CMK (cell line): Measurements from ENCODE around the gene DNM1.

Experiments used
- DNase-seq: peaks from one replicate; pipeline ENCODE4 v3.0.0-alpha.2; 2010; ENCODE audit warnings: low read depth

The DNM1 gene

DNA sequence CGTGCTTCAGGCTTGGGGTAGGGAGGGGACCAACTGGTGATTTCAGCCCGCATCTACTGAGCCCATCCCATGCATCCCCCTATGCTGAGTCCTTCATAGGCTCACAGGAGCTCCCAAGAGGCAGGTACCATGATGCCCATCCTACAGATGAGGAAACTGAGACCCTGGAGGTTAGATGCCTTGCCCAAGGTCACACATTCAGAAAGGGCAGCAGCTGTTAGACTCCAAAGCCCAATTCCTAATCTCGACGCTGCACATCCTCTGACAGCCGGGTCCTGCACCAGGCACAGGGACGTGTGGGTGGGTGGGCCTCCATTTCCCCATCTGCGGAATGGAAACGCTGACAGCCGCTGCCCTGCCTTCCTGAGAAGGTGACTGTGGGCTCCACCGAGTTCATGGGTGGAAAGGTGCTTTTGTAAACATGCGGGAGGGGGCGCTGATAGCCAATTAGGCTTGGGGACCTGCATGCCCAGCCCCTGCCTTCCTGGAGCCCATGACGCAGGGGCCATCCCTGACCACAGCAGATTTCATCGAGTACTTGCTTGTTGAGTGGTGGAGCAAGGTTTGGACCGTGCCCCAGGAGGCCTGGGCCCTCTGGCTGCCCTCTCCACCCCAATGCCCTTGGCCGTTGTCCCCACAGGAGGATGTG, 2.2 kb downstream of the DNM1 start:
- no peak for DNase-seq

DNA sequence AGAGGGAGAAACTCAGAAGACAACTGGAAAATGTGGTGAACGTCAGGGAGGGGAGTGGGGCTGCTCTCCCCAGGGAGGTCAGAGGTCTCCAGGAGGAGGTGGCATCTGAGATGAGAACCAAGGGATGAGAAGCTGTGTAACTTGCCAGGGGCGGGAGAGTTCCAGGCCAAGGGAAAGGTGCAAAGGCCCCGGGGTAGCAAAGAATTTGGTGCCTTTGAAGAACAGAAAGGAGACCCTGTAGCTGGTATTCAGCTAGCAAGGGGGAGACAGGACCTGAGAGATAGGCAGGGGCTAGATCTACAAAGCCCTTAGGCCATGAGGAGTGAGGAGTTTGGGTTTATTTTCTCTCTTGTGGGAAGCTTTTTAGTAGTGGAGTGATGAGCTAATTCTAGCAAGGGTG, 3.3 kb downstream of the DNM1 start:
- no peak for DNase-seq

DNA sequence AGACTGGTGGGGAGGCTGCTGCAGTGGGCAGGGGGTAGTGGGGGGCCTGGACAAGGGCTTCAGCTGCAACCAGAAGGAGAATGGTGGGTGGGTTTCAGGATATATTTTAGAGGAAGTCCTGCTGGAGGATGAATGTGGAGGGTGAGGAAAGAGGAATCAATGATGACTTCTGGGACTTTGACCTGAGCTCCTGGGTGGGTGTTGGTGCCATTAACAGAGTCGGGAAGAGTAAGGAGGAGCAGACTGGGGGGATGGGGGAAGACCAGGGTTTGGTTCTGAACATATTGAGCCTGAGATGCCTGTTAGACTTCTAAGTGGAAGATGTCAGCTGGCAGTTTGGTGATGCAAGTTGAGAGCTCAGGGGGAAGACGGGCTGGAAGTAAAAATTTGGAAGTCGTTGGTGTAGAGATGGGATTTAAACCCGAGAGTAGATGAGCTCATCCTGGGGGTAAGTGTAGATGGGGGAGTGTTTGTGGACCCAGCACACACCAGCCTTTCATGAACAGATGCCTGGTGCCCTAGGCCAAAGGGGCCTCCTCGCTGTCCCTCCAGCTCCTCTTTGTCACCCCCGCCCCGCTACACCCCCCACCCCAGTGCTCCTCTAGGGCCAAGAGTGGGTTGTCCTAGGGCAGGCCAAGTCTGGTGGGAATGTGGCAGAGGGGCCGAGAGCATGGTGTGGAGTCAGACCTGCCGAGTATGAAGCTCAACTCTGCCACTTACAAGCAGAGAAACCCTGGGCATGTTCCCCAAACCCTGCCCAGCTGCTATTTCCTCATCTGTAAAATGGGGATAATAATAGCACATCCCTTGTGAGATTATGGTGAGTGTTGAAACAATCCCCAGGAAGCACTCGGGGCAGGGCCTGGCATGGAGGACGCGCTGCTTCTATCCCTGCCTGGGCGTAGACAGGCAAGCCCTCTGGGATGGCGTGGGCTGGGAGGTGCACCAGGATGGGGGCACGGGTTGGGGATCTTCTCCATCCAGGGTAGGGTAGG, 4.0 kb downstream of the DNM1 start:
- no peak for DNase-seq

DNA sequence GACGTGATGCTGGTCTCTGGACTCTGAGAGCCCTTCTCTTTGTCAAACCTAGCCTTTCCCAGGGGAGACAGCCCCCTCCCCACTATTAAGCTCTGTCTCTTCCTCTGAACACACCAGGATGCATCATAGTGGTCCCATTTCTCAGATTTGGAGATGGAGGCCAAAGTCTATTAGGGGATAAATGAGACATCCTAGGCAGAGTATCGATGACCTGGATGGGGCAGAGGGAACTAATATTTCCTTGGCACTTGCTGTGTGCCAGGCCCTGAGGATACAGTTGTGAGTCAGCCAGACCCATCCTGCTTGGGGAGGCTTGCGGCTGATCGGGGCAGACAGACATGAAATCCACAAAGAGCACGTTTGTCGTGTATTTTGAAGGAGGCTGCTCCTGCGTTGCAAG, 5.2 kb downstream of the DNM1 start:
- DNase-seq, result no peak

DNA sequence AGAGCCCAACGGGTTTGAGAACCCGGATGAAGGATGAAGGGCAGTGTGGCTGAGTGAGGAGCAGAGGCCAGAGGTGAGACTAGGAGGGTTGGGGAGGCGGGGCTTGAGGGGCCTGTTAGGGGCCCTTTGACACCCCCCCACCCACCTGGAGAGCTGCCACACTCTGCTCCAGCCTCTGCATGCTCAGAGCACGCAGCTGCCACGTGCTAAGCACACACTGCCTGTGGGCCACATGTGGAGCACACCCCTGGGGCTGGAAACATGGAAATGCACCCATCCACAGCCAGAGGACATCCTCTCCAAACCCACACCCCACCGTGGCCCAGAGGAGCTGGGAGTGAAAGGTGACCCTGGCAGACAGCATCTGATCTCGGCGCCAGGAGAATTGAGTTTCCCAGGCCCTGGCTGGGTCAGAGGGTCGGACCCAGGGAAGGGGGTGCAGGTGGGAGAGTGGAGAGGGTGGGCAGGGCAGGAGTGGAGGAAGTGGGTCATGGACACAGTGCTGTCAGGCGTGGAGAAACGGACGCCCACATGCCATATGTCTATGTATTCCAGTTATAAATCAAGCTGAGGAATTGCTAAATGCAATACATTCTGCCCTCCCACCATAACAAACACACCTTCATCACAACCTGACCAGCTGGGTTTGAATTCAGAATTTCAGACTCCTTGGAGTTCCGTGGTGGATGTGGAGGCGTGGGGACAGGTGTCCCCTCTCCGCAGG, 5.9 kb downstream of the DNM1 start:
- no peak for DNase-seq

DNA sequence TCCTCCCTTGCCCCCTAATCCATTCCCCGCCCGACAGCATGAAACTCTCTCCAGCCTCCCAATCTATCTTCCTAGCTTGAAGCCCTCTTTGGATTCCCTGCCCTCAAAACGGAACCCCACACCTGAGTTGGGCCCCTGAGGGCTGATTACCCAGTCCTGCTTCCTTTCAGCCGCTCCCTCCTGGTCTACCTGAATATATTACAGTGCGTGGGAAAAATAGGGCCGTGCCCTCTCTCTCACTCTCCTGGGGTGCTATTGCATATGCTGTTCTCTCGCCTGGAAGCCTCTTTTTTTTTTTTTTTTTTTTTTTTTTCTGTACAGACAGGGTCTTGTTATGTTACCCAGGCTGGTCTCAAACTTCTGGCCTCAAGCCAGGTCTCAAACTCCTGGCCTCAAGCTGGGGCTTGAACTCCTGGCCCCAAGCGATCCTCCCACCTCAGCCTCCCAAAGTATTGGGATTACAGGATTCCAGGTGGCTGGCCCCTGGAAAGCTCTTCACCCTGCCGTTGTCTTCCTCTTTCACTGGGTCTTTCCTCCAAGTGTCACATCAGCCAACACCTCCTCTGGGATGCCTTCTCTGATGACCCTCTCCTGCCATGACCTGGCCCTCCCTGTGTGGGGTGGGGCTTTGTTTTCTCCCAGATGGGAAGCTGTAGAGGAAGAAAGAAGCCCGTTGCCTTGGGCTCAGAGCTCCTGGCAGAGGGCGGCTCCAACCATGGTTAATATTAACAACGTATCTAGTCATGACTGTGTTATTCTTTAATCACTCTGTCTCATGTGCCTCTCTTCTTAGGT, 8.2 kb downstream of the DNM1 start:
- no peak for DNase-seq

DNA sequence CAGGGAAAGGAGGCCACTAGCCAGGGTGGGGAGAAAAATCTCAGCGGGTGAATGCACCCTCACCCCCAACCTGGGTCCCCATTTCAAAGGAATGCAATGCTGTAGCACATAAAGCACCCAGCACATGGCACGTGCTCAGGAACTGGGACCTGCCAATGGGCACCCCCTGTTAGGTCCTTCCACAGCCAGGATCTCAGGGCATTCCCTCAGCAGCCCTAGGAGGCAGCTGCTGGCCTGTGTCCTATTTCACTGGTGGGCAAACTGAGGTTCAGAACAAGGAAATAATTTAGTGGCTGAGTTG, 8.8 kb downstream of the DNM1 start:
- DNase-seq, result no peak

DNA sequence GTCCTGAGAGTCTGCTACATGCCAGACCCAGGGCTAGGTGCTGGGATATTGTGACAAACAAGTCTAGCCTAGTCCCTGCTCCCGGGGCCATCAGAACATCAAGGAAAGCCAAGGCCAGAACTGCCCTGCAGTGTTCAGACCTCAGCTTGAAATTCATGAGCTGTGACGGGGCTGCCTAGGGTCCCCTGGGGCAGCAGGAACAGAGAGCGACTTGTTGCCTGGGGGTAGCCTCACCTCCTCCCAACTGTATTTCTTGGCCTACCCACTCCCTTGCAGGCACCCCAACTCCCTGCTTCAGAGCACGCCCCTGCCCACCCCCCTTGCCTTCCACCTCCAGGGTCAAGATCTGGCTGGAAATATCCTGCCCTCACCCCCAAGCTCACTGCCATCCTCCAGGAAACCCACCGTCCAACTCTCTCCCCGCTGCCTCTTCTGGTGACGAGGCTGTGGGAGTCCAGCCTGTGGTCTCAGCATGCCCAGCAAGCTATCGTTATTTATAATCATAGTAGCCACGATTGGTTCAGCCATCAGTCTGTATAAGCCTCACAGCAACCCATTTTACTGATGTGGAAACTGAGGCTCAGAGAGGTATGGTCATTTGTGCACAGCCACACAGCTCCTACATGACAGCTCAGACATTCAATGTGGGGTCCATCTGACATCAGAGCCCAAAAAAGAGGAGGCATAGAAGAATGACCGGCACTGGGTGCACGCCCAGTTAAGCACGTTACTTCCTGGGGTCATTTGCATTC, 10.7 kb downstream of the DNM1 start:
- no peak for DNase-seq

DNA sequence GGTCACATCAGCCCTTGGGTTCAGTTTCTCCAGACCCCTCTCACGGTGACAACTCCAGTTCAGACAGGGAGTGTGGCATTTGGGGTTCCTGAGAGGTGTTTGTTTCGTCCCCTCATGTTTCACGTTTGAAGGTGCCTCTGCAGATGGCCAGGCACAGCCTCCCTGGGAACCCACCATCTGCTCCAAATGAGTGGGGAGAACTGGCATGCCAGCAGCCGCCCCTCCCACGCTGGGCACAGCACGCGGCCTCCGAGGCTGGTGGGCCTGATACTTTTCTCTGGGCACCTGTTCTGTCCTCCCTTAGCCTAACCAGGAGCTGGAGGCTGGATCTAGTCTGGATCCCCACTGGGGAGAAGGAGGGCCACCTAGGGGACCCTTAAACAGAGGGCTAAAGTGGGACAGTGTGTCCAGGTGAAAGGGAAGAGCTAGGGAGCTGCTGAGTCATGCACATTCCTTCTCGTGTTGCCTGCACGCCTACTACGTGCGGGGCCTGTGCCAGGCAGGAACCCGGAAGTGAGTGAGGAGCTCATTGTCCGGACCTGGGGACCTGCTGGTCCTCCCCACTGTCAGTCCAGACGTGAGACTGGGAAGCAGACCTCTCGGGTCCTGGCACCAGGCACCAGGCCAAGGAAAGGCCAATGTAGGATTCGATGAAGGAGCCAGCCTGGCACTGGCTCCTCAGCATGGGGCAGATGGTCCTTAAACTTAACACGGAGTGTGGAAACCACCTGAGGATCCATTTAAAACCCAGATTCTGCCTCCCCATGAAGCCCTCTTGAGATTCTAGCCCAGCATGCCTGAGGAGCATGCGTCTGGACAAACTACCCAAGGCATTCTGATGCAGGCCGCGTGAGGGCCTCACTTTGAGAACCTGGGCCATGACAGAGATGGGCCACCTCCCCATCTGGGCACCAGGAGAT, 11.7 kb downstream of the DNM1 start:
- DNase-seq, result no peak

DNA sequence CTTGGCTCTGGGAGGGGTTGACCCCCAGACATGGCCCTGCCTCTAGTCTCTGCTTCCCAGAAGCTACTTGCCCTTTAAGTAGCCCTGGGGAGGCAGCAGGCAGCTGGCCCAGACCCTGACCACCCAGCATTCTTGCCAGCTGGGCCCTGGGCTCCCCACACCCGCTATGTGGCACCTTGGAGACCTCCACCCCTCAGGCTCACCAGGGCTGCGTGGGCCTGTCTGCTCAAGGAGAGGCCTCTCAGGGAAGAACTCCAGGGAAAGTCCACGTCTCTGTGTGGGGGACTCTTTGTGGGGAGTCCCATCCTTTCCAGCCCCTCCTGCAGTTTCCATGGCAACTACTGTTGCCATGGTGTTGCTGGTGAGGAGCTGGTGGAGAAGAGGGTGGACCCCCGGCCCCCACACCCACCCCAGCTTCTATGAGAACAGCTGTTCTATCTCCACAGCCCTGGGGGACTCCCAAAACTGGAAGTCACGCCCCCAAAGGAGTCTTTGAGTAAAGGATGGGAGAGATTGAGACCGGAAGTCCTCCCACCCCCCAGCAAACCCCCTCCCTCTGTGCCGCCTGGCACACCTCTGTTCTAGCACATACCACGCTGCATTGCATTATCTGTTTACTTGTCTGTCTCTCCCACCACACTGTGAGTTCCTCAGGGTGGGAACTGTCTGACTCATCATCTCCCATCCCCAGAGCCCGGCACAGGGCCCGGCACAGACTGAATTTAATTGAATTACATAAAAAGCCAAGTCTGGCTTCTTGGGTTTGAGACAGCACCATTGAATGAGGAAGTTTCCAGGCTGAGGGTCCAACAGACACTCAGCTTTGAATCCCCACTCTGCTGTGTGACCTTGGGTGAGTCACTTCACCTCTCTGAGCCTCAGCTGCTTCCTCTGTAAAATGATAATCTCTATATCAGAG, 12.6 kb downstream of the DNM1 start:
- DNase-seq, result no peak

DNA sequence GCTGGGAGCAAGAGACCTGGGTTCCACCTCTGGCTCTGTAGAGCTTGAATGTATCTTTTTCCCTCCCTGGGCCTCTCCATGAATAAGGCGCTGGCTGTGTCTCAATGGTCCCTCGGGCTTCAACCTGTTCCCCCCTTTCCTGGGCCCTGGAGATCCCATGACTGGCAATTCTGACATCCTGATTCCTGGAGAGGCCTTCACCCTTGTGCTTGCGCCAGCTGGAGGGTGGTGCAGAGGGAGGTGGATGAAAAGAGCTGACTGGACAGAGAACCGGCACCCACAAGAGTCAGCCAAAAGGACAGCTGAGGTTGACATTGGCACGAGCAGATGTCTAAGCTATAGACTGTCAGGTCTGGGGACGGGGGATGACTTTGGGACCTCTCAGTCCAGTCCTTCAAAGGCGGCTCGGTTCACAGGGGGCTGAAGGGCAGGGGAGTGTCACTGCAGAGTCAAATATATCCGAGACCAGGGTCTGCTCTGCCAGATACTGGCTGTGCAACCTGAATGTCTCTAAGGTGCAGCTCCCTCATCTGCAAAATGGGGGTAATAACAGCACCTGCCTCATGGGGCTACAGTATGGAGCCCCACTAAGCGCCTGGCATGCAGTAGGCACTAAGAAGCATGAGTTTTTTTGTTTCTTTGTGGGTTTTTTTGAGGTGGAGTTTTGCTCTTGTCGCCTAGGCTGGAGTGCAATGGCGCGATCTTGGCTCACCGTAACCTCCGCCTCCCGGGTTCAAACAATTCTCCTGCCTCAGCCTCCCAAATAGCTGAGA, 13.8 kb downstream of the DNM1 start:
- DNase-seq, result no peak

DNA sequence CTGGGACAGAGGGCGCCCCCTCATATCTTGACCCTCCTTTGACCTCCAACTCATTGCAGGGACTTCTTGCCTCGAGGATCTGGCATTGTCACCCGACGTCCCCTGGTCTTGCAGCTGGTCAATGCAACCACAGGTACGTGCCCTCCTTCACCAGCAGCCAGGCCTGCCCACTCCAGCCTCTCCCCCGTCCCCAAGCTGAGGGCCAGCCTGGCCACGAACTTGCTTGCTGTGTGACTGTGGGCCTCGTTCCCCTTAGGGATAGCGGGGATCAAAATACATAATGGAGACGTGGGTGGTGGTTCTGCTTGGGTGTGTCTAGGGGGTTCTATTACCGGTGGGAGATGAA, 15.0 kb downstream of the DNM1 start:
- DNase-seq, result no peak

DNA sequence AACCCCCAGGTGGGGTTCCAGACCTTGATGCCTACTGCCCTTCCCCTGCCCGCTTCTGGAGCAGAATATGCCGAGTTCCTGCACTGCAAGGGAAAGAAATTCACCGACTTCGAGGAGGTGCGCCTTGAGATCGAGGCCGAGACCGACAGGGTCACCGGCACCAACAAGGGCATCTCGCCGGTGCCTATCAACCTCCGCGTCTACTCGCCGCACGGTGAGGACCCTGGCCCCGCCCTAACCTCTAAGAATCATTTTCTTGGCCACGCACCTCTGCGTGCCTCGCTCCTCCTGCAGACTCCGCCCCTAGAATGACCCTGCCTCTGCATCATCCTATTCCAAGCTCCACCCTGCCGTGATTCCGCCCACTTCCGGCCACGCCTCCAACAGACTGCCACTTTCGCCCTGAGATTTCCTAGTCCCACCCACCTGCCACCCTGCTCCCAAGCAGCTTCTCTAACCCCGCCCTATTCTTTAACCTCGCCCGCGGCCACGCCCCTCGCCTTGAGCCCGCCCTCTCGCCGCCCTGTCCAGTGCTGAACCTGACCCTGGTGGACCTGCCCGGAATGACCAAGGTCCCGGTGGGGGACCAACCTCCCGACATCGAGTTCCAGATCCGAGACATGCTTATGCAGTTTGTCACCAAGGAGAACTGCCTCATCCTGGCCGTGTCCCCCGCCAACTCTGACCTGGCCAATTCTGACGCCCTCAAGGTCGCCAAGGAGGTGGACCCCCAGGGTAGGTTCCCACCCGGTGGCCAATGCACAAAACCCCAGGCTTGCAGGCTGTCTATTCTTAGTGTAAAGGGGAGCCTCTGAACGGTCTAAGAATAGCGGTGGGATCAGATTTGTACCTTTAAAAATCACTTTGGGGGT, 15.6 kb downstream of the DNM1 start:
- peak; percentile 97 for DNase-seq

DNA sequence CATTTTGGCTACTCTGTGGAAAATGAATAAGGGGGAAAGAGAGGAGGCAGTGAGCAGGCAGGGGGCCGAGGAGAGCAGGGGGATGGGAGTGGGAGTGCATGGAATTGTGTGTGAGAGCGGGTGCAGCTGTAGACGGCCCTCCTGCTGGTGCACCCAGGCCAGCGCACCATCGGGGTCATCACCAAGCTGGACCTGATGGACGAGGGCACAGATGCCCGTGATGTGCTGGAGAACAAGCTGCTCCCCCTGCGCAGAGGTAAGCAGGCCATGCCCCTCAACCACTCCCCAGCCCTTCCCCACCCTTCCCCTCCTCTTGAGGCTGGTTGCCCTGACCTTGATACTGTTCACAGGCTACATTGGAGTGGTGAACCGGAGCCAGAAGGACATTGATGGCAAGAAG, 16.7 kb downstream of the DNM1 start:
- DNase-seq, result no peak

DNA sequence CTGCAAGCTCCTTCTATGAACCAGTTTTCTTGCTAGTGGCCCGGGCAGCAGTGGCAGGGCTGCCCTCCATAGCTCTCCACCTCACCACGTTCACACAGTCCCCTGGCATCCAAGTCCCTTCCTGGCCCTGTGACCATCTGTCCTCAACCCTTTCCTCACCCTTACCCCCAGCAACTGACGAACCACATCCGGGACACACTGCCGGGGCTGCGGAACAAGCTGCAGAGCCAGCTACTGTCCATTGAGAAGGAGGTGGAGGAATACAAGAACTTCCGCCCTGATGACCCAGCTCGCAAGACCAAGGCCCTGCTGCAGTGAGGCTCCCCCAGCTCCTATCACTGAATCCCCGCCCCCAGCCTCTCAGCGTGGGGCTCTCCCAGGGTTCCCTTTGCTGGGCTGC, 18.8 kb downstream of the DNM1 start:
- no peak for DNase-seq

DNA sequence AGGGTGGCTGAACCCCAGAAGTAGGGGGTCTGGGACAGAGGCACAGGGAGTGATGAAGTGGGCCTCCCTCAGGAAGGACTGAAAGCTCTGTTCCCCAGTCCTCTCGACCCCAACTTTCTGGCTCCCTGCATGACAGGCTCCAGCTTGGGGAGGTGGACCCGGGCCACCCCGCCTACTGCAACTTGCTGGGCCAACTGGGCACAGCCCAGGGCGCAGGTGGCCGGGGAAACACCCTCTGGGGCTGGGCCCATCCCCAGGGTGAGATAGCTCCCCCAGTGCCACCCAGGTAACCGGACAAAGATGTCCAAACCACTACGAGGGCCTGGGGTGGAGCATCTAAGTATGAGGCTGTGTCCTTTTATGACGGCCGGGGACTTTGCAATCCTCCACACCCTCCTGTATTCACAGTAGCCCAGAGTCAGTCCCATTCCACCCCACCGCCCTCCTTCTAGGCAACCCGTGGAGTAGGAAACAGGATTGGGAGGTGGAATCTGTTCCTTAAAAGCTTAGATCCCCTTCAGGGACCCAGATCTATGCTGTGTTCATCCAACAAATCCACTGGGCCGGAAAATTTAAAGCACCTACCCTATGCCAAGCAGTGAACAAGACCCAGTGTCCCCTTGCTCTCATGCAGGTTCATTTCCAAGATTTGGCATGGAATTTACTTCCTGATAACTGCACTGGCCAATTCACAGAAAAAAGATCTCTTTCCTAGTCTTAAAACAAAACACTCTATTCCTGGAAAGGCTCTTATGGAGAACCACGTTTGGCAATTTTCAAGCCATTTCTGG, 19.9 kb downstream of the DNM1 start:
- DNase-seq, result no peak

DNA sequence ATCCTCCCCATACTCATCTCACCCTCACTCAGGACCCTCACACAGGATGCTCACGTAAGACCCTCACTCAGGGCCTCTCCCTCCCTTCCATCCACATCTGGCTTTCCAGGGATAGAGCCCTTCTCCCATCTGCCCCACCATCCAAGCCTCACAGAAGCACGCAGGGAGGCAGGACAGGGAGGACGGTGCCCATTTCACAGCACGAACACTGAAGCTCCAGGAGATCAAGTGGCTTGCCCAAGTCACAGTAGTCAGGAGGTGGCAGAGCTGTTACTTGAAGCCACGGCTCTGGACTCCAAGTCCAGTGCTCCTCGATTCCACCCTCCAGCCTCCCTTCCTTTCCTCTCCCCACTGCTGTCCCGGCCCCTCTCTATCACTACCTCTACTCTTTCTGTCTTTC, 21.7 kb downstream of the DNM1 start:
- no peak for DNase-seq
